GM12878 (cell line): ENCODE data around the gene VEPH1. TPM values are rescaled to one million over a fixed set of nuclear protein-coding genes. Genes with fewer than 3 reads are reported as not detected.

ENCODE experiments used
- ATAC-seq: fragments of 200-7000 bp; cut with Tn5 transposase; 3 replicates; pipeline ENCODE4 v1.9.1; 2020; ENCODE audit warnings: mild to moderate bottlenecking, moderate library complexity
- BruUV-seq: library from RNA; stranded (reverse); fragments of 400-500 nt; replicated peaks from 2 replicates; lab custom pipeline; 2021; lab: Mats Ljungman, UMichigan
- CTCF ChIA-PET: fragments of 300-600 bp; sonication (Branson Sonifier 250); formaldehyde crosslinking; extraction: SDS; loops from one replicate; lab custom pipeline; 2021; ENCODE audit warnings: inconsistent platforms; lab: Yijun Ruan, JAX
- POLR2A ChIA-PET: fragments of 350-600 bp; formaldehyde crosslinking; extraction: SDS; loops from one replicate; lab custom pipeline; 2021; ENCODE audit warnings: inconsistent platforms; lab: Charles Lee
- RAD21 ChIA-PET: fragments of 300-600 bp; sonication (Branson Sonifier 250); formaldehyde crosslinking; loops from one replicate; lab custom pipeline; 2023; ENCODE audit warnings: antibody characterized with exemption; ENCODE audit not compliant: unreplicated experiment; lab: Charles Lee
- SMC1A ChIA-PET: fragments of 300-600 bp; sonication (Branson Sonifier 250); formaldehyde crosslinking; loops from one replicate; lab custom pipeline; 2023; ENCODE audit not compliant: unreplicated experiment, uncharacterized antibody; lab: Charles Lee
- DNase-seq: peaks from one replicate; pipeline ENCODE4 v3.0.0-alpha.2; 2011; ENCODE audit warnings: low read depth, low spot score
- FAIRE-seq: peaks from 3 replicates; lab custom pipeline; 2011; peaks lifted over from hg19 to GRCh38; lab: Jason Lieb, UNC
- H2AFZ ChIP-seq: 2 replicates; pipeline ENCODE4 v1.6.0; 2011; ENCODE audit warnings: low read depth, low read length, control low read depth; ENCODE audit not compliant: control insufficient read depth
- H3K27ac ChIP-seq: 2 replicates; pipeline ENCODE4 v1.5.1; 2011; ENCODE audit warnings: control low read depth; ENCODE audit not compliant: control insufficient read depth, insufficient read depth
- H3K27me3 ChIP-seq, 2 experiments: replicated peaks in 1 of 2; 2 replicates each; pipeline versions ENCODE4 v1.6.0 to v1.6.1; 2011; ENCODE audit warnings: low read length in 1 of 2; ENCODE audit not compliant: control insufficient read depth in 2 of 2, insufficient read depth in 2 of 2
- H3K36me3 ChIP-seq, 2 experiments: 2 replicates each; pipeline ENCODE4 v1.5.1; 2011; ENCODE audit warnings: low read length in 1 of 2; ENCODE audit not compliant: control insufficient read depth in 2 of 2, insufficient read depth in 2 of 2
- H3K4me1 ChIP-seq: 2 replicates; pipeline ENCODE4 v1.6.1; 2011; ENCODE audit warnings: mild to moderate bottlenecking, low read length, moderate library complexity, mixed read lengths; ENCODE audit not compliant: control insufficient read depth, insufficient read depth
- H3K4me2 ChIP-seq: 2 replicates; pipeline ENCODE4 v1.6.0; 2011; ENCODE audit warnings: control low read depth; ENCODE audit not compliant: control insufficient read depth, insufficient read depth
- H3K4me3 ChIP-seq: fragments of 200-600 bp; sonication (generic); 2 replicates; pipeline ENCODE4 v1.5.1; 2016
- H3K79me2 ChIP-seq: 2 replicates; pipeline ENCODE4 v1.6.0; 2011; ENCODE audit warnings: low read length; ENCODE audit not compliant: control insufficient read depth, insufficient read depth
- H3K9ac ChIP-seq: 2 replicates; pipeline ENCODE4 v1.8.0; 2011; ENCODE audit warnings: low read length, control low read depth, mixed read lengths; ENCODE audit not compliant: control insufficient read depth, insufficient read depth
- H3K9me3 ChIP-seq: replicated peaks from 3 replicates; pipeline ENCODE4 v1.5.1; 2011; ENCODE audit warnings: mild to moderate bottlenecking, low read length; ENCODE audit not compliant: control insufficient read depth, insufficient read depth
- H4K20me1 ChIP-seq: 2 replicates; pipeline ENCODE4 v1.6.0; 2011; ENCODE audit not compliant: control insufficient read depth, insufficient read depth
- ASH2L ChIP-seq: fragments of 300-600, 200-600 bp; sonication (generic); IDR thresholded peaks from 2 replicates; pipeline ENCODE4 v1.6.1; 2017; ENCODE audit warnings: low read depth, mild to moderate bottlenecking, borderline replicate concordance
- BACH1 ChIP-seq: fragments of 450-650 bp; IDR thresholded peaks from 2 replicates; pipeline ENCODE4 v1.6.1; 2017; ENCODE audit warnings: mild to moderate bottlenecking, borderline replicate concordance
- BHLHE40 ChIP-seq, 2 experiments: fragments of 450-650 bp in 1 of 2; IDR thresholded peaks; 2 replicates each; pipeline ENCODE4 v1.6.1; 2011 to 2017; ENCODE audit warnings: low read depth in 2 of 2, borderline replicate concordance in 1 of 2, improper control_type of control experiment in 1 of 2, low read length in 1 of 2, mild to moderate bottlenecking in 1 of 2
- CHD2 ChIP-seq: IDR thresholded peaks from 2 replicates; pipeline ENCODE4 v1.6.1; 2011; ENCODE audit warnings: low read depth, low read length, improper control_type of control experiment, borderline replicate concordance
- DPF2 ChIP-seq: fragments of 450-650 bp; IDR thresholded peaks from 2 replicates; pipeline ENCODE4 v1.6.1; 2017; ENCODE audit warnings: mild to moderate bottlenecking
- FOS ChIP-seq: IDR thresholded peaks from 3 replicates; pipeline ENCODE4 v1.6.1; 2011; ENCODE audit warnings: borderline replicate concordance; ENCODE audit not compliant: insufficient read length; ENCODE audit errors: extremely low read depth
- HCFC1 ChIP-seq: fragments of 150-350 bp; IDR thresholded peaks from 2 replicates; pipeline ENCODE4 v1.6.1; 2014; ENCODE audit warnings: low read length
- MEF2B ChIP-seq: fragments of 450-650 bp; IDR thresholded peaks from 2 replicates; pipeline ENCODE4 v1.6.1; 2018; ENCODE audit warnings: mild to moderate bottlenecking, moderate library complexity; ENCODE audit not compliant: partially characterized antibody, poor library complexity, severe bottlenecking
- POLR2AphosphoS2 ChIP-seq: IDR thresholded peaks from 2 replicates; pipeline ENCODE4 v1.6.1; 2011; ENCODE audit warnings: low read depth, mild to moderate bottlenecking, low read length, improper control_type of control experiment, moderate library complexity
- SMC3 ChIP-seq: IDR thresholded peaks from 2 replicates; pipeline ENCODE4 v1.6.1; 2011; ENCODE audit warnings: low read length, improper control_type of control experiment, borderline replicate concordance
- SPI1 ChIP-seq: IDR thresholded peaks from 2 replicates; pipeline ENCODE4 v1.6.1; 2011; ENCODE audit warnings: low read depth, mild to moderate bottlenecking, low read length, moderate library complexity, borderline replicate concordance; ENCODE audit not compliant: insufficient read depth
- TAF1 ChIP-seq: IDR thresholded peaks from 2 replicates; pipeline ENCODE4 v1.6.1; 2011; ENCODE audit warnings: mild to moderate bottlenecking, low read depth, low read length, borderline replicate concordance
- ZNF24 ChIP-seq: fragments of 450-650 bp; IDR thresholded peaks from 2 replicates; pipeline ENCODE4 v1.6.1; 2017; ENCODE audit warnings: antibody characterized with exemption, mild to moderate bottlenecking
- WGBS: methylation state at CpG from one replicate; pipeline ENCODE4 v1.1.6; 2016; ENCODE audit warnings: low lambda C conversion rate; ENCODE audit not compliant: insufficient replicate concordance, insufficient coverage; ENCODE audit errors: missing lambda C conversion rate; 5-methylcytosine and 5-hydroxymethylcytosine counted together
- in situ Hi-C: fragments of 300-500 bp; cut with MboI; formaldehyde crosslinking; loops from 9 replicates; pipeline ENCODE4 v1.14.3; 2018; ENCODE audit warnings: mixed read lengths
- intact Hi-C: fragments of 100-400 bp; cut with micrococcal nuclease; formaldehyde crosslinking; loops from one replicate; pipeline ENCODE4 v1.14.2; 2022; ENCODE audit not compliant: unreplicated experiment
- polyA plus RNA-seq, 11 experiments: library from polyadenylated mRNA; depleted of rRNA in 4 of 11; unstranded in 6 of 11; stranded (reverse) in 5 of 11; fragments of >200 nt; fragmentation: Nextera tagmentation in 4 of 11; fragmentation: Illumina TruSeq in 1 of 11; extraction: Ambion mirVana in 4 of 11; extraction: Trizol in 1 of 11; gene quantifications; 1 replicate in 1 of 11; 2 replicates in 10 of 11; pipeline versions ENCODE4 v1.2.1 to v1.2.3, GENCODE V29; 2011 to 2016; ENCODE audit warnings: inconsistent platforms in 2 of 11, missing spikeins in 2 of 11, low read depth in 1 of 11
- total RNA-seq, 4 experiments: library from RNA; depleted of rRNA in 3 of 4; stranded (reverse); fragments of >200 nt in 3 of 4; fragmentation: Illumina TruSeq in 1 of 4; extraction: Trizol in 1 of 4; gene quantifications; 2 replicates each; pipeline versions ENCODE4 v1.2.1 to v1.2.3, GENCODE V29; 2013 to 2021
- TF ChIP-seq, protein P1 (sequence below): IDR thresholded peaks from 2 replicates; pipeline ENCODE4 v1.6.1; 2012; ENCODE audit warnings: improper control_type of control experiment, low read depth, low read length; ENCODE audit not compliant: insufficient replicate concordance

The VEPH1 gene
- total and polyA plus RNA-seq, 10 of the 15 experiments (the other 5 are each of a cell fraction or from before 2014, with no cell fraction given), result 0.04 to 0.26 (median 0.17) TPM; not detected in 7

DNA sequence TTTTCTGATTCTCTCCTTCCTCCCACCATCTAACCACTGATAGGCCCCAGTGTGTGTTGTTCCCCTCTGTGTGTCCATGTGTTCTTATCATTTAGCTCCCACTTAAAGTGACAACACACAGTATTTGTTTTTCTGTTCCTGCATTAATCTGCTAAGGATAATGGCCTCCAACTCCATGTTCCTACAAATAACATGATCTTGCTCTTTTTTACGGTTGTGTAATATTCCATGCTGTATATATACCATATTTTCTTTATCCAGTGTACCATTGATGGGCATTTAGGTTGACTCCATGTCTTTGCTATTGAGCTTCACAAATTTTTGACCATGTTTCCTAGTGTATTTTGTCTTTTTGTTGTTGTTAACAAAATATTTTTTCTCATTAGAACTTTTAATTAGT, 30.6 kb downstream of the VEPH1 start:
- H3K4me3 ChIP-seq, result no peak overlapping the region
- H3K27me3 ChIP-seq, result no peaks in the 10 kb centered on the region; a peak in 2 of 4 replicates
- ChIA-PET RAD21 (interaction anchor here (0.7 kb wide), 1 partner anchor 12 kb away, joined by 3 read pairs; no protein-coding TSS in a partner anchor), SMC1A (no interaction called here), CTCF (no interaction called here), POLR2A (interaction anchor here (0.7 to 1.2 kb wide), 2 partner anchors 15 to 779 kb away, joined by 5 to 7 read pairs; no protein-coding TSS in a partner anchor)
- H4K20me1 ChIP-seq, result no peaks in the 10 kb centered on the region
- 4% methylated on average over 1 of the region's 1 CpG for WGBS
- no peak overlapping the region for H3K4me2 ChIP-seq
- no peak overlapping the region for H3K9ac ChIP-seq
- no peak for TF ChIP-seq FOS
- no peak for TF ChIP-seq BACH1
- no peak for TF ChIP-seq BHLHE40 (IDR thresholded peaks at IDR 0.05; ENCODE audit: borderline replicate concordance in 1 of 2, low read depth in 2 of 2, low read length in 1 of 2)
- no peak for TF ChIP-seq HCFC1
- TF ChIP-seq MEF2B, result no peak
- no peak overlapping the region for H2AFZ ChIP-seq
- no peak for ATAC-seq
- H3K4me1 ChIP-seq, result no peaks in the 10 kb centered on the region
- in situ Hi-C loops (no loop called here), intact Hi-C loops (no loop called here)
- FAIRE-seq, result no peak
- no peak overlapping the region for H3K27ac ChIP-seq
- no TSS peak for BruUV-seq
- H3K9me3 ChIP-seq, result no peaks in the 10 kb centered on the region
- no peak for DNase-seq
- no peaks in the 10 kb centered on the region for H3K36me3 ChIP-seq
- no peaks in the 10 kb centered on the region for H3K79me2 ChIP-seq

DNA sequence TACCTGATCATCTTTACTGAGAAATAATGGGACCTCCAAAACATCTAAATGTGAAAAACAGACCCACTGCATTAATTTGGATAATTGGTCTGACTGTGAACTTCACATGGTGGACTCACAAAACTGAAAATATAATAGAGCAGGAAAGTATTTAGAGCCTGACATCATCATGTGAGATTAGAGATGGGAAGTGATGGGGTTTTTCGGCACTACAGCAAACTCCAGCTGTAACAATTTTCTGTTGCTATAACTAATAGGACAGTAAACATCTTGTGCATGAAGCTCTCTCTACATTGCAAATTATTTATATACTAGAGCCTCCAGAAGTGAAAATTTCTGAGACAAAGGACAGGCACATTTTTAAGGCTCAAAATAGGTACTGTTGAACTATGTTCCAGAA, 32.2 kb downstream of the VEPH1 start:
- H3K27me3 ChIP-seq, result no peaks in the 10 kb centered on the region; a peak in 2 of 4 replicates
- H3K4me2 ChIP-seq, result no peak overlapping the region
- WGBS, result 100% methylated on average over 1 of the region's 1 CpG
- no peaks in the 10 kb centered on the region for H4K20me1 ChIP-seq
- DNase-seq, result no peak
- no peak for FAIRE-seq
- no peak overlapping the region for H2AFZ ChIP-seq
- no peak overlapping the region for H3K9ac ChIP-seq
- no peak for ATAC-seq
- intact Hi-C loops, result no loop called here
- RAD21 ChIA-PET, result no interaction called here
- POLR2A ChIA-PET, result no interaction called here
- SMC1A ChIA-PET, result no interaction called here
- no peaks in the 10 kb centered on the region for H3K36me3 ChIP-seq
- H3K27ac ChIP-seq, result no peak overlapping the region
- BruUV-seq, result no TSS peak
- no peaks in the 10 kb centered on the region for H3K9me3 ChIP-seq
- CTCF ChIA-PET, result no interaction called here
- no peak overlapping the region for H3K4me3 ChIP-seq
- H3K4me1 ChIP-seq, result no peaks in the 10 kb centered on the region
- in situ Hi-C loops, result no loop called here
- H3K79me2 ChIP-seq, result no peaks in the 10 kb centered on the region
- TF ChIP-seq SMC3, result no peak
- no peak for TF ChIP-seq SPI1
- TF ChIP-seq ASH2L, result no peak
- no peak for TF ChIP-seq CHD2
- TF ChIP-seq DPF2, result no peak
- TF ChIP-seq, protein P1, sequence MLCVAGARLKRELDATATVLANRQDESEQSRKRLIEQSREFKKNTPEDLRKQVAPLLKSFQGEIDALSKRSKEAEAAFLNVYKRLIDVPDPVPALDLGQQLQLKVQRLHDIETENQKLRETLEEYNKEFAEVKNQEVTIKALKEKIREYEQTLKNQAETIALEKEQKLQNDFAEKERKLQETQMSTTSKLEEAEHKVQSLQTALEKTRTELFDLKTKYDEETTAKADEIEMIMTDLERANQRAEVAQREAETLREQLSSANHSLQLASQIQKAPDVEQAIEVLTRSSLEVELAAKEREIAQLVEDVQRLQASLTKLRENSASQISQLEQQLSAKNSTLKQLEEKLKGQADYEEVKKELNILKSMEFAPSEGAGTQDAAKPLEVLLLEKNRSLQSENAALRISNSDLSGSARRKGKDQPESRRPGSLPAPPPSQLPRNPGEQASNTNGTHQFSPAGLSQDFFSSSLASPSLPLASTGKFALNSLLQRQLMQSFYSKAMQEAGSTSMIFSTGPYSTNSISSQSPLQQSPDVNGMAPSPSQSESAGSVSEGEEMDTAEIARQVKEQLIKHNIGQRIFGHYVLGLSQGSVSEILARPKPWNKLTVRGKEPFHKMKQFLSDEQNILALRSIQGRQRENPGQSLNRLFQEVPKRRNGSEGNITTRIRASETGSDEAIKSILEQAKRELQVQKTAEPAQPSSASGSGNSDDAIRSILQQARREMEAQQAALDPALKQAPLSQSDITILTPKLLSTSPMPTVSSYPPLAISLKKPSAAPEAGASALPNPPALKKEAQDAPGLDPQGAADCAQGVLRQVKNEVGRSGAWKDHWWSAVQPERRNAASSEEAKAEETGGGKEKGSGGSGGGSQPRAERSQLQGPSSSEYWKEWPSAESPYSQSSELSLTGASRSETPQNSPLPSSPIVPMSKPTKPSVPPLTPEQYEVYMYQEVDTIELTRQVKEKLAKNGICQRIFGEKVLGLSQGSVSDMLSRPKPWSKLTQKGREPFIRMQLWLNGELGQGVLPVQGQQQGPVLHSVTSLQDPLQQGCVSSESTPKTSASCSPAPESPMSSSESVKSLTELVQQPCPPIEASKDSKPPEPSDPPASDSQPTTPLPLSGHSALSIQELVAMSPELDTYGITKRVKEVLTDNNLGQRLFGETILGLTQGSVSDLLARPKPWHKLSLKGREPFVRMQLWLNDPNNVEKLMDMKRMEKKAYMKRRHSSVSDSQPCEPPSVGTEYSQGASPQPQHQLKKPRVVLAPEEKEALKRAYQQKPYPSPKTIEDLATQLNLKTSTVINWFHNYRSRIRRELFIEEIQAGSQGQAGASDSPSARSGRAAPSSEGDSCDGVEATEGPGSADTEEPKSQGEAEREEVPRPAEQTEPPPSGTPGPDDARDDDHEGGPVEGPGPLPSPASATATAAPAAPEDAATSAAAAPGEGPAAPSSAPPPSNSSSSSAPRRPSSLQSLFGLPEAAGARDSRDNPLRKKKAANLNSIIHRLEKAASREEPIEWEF, result no peak
- no peak for TF ChIP-seq ZNF24
- no peak for TF ChIP-seq POLR2AphosphoS2
- TF ChIP-seq TAF1, result no peak
